Ascending aorta (tissue), 2 donors: ENCODE data around the gene KRTAP5-5. TPM values are rescaled to one million over a fixed set of nuclear protein-coding genes. Genes with fewer than 3 reads are reported as not detected.

Experiments
- DNase-seq, 2 donors: peaks; one replicate each; pipeline ENCODE4 v3.0.0-alpha.2; 2019; ENCODE audit warnings: low spot score in 2 of 2
- H3K27ac ChIP-seq, 2 donors: fragments of 200-600 bp; sonication (generic); one replicate each; pipeline ENCODE4 v1.5.1; 2016 to 2017; ENCODE audit warnings: mild to moderate bottlenecking in 1 of 2
- H3K27me3 ChIP-seq: fragments of 200-600 bp; sonication (generic); one replicate; pipeline ENCODE4 v1.5.1; 2017
- H3K36me3 ChIP-seq, 2 donors: fragments of 200-600 bp; sonication (generic); one replicate each; pipeline ENCODE4 v1.5.1; 2016
- H3K4me1 ChIP-seq, 2 donors: fragments of 200-600 bp; sonication (generic); one replicate each; pipeline ENCODE4 v1.5.1; 2016 to 2017; ENCODE audit warnings: mild to moderate bottlenecking in 1 of 2
- H3K4me3 ChIP-seq, 2 donors: fragments of 200-600 bp; sonication (generic); one replicate each; pipeline ENCODE4 v1.5.1; 2016 to 2017; ENCODE audit warnings: mild to moderate bottlenecking in 1 of 2
- H3K9me3 ChIP-seq, 2 donors: fragments of 200-600 bp; sonication (generic); one replicate each; pipeline ENCODE4 v1.5.1; 2016
- intact Hi-C: fragments of 100-400 bp; cut with DNase I; formaldehyde crosslinking; loops from one replicate; pipeline ENCODE4 v1.15.1; 2023
- total RNA-seq: library from RNA; depleted of rRNA; stranded (reverse); fragments of >200 nt; gene quantifications from one replicate; pipeline ENCODE4 v1.1.0, GENCODE V29; 2016
- TF ChIP-seq, protein P1 (sequence below), 3 experiments: fragments of 200-600 bp in 2 of 3; fragments of 450-650 bp in 1 of 3; sonication (generic) in 2 of 3; IDR thresholded peaks; one replicate each; pipeline ENCODE4 v1.5.1; 2016 to 2019; ENCODE audit warnings: antibody characterized with exemption in 3 of 3, mild to moderate bottlenecking in 1 of 3, moderate library complexity in 1 of 3

The KRTAP5-5 gene
- total RNA-seq, 1 donor from 2014 or later = not detected

DNA sequence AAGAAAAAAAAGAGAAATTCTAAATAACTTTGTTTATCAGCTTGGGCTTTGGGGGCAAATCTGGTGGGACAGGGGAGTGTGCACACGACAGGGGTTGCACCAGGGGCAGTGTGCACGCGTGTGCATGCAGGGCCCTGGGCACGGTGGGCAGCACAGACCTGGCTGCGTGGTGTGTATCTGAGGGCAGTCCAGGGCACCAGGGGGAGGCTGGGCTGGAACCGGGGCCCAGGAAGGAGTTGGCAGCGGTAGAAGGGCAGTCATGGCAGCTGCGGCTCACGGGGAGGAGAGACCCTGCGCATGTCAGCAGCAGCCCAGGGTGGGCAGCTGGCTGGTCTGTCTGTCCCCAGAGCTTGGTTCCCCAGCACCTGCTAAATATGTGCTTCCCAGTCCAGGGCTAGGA lies 4.3 kb downstream of the KRTAP5-5 start:
- Histone ChIP-seq H3K9me3 (no peaks in the 10 kb centered on the region), H3K4me1 (no peaks in the 10 kb centered on the region), H3K27me3 (no peaks in the 10 kb centered on the region), H3K4me3 (no peak overlapping the region), H3K27ac (no peak overlapping the region), H3K36me3 (no peaks in the 10 kb centered on the region)
- TF ChIP-seq, protein P1, sequence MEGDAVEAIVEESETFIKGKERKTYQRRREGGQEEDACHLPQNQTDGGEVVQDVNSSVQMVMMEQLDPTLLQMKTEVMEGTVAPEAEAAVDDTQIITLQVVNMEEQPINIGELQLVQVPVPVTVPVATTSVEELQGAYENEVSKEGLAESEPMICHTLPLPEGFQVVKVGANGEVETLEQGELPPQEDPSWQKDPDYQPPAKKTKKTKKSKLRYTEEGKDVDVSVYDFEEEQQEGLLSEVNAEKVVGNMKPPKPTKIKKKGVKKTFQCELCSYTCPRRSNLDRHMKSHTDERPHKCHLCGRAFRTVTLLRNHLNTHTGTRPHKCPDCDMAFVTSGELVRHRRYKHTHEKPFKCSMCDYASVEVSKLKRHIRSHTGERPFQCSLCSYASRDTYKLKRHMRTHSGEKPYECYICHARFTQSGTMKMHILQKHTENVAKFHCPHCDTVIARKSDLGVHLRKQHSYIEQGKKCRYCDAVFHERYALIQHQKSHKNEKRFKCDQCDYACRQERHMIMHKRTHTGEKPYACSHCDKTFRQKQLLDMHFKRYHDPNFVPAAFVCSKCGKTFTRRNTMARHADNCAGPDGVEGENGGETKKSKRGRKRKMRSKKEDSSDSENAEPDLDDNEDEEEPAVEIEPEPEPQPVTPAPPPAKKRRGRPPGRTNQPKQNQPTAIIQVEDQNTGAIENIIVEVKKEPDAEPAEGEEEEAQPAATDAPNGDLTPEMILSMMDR (IDR thresholded peaks at IDR 0.05) = no peak
- no peak for DNase-seq
- intact Hi-C loops = no loop called here

DNA sequence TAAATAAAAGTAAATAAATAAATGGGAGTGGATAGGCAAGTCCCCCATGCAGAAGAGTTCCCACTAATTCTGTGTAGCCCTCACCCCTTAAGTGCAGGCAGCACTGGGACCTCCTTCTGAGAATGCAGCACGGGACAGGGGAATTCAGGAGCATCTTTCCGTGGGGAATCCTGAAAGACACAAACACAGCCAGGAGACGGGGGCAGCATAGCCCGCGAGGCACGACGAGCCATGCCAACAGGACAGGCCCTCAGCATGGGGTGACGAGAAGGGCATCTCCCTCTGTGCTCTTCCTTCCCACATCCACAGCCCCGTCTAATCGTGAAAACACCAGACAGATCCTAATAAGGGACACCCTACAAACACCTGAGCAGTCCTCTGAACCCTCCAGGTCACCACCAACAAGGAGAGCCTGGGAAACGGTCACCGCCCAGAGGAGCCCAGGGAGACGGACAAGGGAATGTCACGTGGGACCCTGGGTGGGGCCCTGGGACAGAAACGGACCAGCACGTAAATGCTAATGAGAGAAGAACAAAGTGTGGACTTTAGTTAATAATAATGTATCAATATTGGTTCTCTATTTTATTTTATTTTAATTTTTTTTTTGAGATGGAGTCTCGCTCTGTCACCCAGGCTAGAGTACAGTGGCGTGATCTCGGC lies 6.8 kb downstream of the KRTAP5-5 start:
- H3K36me3 ChIP-seq = no peaks in the 10 kb centered on the region
- DNase-seq = no peak
- TF ChIP-seq, protein P1 (IDR thresholded peaks at IDR 0.05) = no peak
- no peak overlapping the region for H3K4me3 ChIP-seq
- H3K27ac ChIP-seq = no peak overlapping the region
- no peaks in the 10 kb centered on the region for H3K9me3 ChIP-seq
- H3K27me3 ChIP-seq = no peaks in the 10 kb centered on the region
- no peaks in the 10 kb centered on the region for H3K4me1 ChIP-seq
- intact Hi-C loops = no loop called here

DNA sequence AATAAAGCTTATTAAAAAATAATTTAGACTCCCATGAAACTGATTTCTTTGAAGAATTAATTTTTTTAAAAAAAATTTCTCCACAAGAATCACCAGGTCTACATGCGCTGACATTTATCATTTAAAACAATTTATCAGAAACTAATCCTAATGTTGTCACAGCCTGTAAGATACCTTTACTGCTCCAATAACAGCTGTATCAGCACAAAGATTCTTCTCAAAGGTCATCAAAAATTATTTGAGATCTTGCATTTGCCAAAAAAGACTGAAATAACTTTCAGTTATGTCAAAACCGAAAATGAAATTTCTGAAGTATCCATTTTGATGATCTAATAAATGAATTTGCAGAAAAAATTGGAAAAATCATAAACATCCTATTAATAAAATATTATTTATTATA lies 8.1 kb downstream of the KRTAP5-5 start:
- intact Hi-C loops = no loop called here
- no peaks in the 10 kb centered on the region for H3K9me3 ChIP-seq
- no peak for DNase-seq
- H3K36me3 ChIP-seq = no peaks in the 10 kb centered on the region
- H3K4me3 ChIP-seq = no peak overlapping the region
- no peaks in the 10 kb centered on the region for H3K4me1 ChIP-seq
- H3K27ac ChIP-seq = no peak overlapping the region
- TF ChIP-seq, protein P1 (IDR thresholded peaks at IDR 0.05) = no peak
- no peaks in the 10 kb centered on the region for H3K27me3 ChIP-seq

DNA sequence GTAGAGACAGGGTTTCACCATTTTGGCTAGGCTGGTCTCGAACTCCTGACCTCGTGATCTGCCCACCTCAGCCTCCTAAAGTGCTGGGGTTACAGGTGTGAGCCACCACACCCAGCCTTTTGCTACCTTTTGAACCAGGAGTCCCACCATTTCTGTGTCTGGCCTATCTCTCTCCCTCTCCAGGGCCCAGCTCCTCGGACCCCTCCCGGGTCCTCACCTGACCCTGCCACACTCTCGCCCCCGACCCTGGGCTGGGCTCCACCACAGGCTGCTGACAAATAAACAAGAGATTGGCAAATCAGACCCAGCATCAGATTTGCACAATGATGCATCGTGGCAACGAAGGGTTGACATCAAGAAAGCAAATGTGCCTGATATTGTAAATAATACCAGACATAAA lies 8.8 kb downstream of the KRTAP5-5 start:
- Histone ChIP-seq H3K27me3 (no peaks in the 10 kb centered on the region), H3K36me3 (no peaks in the 10 kb centered on the region), H3K27ac (no peak overlapping the region), H3K9me3 (no peaks in the 10 kb centered on the region), H3K4me3 (no peak overlapping the region), H3K4me1 (no peaks in the 10 kb centered on the region)
- TF ChIP-seq, protein P1 (IDR thresholded peaks at IDR 0.05) = no peak
- intact Hi-C loops = no loop called here
- DNase-seq = no peak

DNA sequence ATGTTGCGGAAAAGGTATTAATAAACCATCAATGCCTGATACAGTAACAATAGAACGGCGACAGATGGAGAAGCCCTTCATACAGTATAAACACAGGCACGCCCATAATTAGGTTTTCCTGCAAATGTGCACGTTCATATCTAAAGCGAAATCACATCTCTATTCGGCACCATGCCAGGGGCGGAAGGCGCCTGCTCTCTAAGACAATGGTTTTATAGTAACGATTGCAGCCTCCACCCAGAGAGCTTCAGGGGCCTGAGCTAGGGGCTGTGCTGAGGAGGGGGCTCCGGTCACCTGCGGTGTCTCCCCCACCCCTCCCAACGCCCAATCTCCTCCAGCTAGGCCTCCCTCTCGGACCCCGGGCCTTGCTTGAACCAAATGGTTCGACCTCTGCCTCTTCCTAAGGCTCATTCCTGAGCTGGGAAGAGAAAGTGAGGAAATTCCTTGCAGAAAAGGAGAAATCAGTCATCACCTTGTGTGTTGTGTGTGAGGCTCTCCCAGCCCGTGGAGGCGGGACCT lies 9.6 kb downstream of the KRTAP5-5 start:
- DNase-seq = no peak
- Histone ChIP-seq H3K36me3 (no peaks in the 10 kb centered on the region), H3K9me3 (no peaks in the 10 kb centered on the region), H3K4me3 (no peak overlapping the region), H3K27ac (no peak overlapping the region), H3K4me1 (no peaks in the 10 kb centered on the region), H3K27me3 (no peaks in the 10 kb centered on the region)
- intact Hi-C loops = no loop called here
- TF ChIP-seq, protein P1 (IDR thresholded peaks at IDR 0.05) = no peak
